Left ventricle myocardium superior (tissue), 1 donor: ENCODE measurements around the gene ZNF333. TPM values are rescaled to one million over a fixed set of nuclear protein-coding genes. Genes with fewer than 3 reads are reported as not detected.
"Not testable (repeated sequence)": the region's sequence is repeated elsewhere in the genome, so short reads cannot be mapped to it uniquely, and the experiment has no call there.

Experiments used
- ATAC-seq: fragments of 200-7000 bp; cut with Tn5 transposase; one replicate; pipeline ENCODE4 v1.9.1; 2020; ENCODE audit warnings: mild to moderate bottlenecking, moderate library complexity
- DNase-seq: peaks from one replicate; pipeline ENCODE4 v3.0.0-alpha.2; 2020
- intact Hi-C: fragments of 100-400 bp; cut with micrococcal nuclease; formaldehyde crosslinking; loops from one replicate; pipeline ENCODE4 v1.11.0; 2022
- total RNA-seq: library from RNA; stranded (reverse); fragmentation: NEBNext Ultra II Directional; extraction: Animal tissue kit (Norgen Biotek cat#: 25700); gene quantifications from one replicate; pipeline ENCODE4 v1.2.1, GENCODE V29; 2021
- donor health status: DM: no; HTN: yes; CAD: no; lungs with severe emphysema.

ZNF333 gene
- total RNA-seq, 1 donor from 2014 or later, result 7.3 TPM

DNA sequence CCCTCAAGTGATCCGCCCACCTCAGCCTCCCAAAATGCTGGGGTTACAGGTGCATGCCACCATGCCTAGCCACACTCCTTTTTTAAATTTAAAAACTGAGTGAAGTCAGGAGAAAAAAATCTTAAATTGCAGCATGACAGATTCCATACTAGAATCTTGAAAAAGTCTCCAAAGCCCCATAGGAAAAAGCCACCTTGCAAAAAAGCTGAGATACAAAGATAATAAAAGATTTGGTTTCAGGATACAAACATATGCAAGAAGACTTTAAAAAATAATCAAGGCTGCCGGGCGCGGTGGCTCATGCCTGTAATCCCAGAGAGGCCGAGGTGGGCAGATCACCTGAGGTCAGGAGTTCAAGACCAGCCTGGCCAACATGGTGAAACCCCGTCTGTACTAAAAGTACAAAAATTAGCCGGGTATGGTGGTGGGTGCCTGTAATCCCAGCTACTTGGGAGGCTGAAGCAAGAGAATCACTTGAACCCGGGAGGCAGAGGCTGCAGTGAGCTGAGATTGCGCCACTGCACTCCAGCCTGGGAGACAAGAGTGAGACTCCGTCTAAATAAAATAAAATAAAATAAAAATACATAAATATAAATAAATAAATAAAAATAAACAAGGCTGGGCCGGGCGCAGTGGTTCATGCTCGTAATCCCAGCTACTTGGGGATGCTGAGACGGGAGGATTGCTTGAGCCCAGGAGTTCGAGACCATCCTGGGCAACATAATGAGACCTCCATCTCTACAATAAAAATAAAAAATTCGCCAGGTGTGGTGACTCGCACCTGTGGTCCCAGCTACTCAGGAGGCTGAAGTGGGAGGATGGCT lies 92.1 kb downstream of the ZNF333 start:
- ATAC-seq, intact Hi-C loops, DNase-seq: not testable (repeated sequence)

- intact Hi-C loops, result no loop called here
- no peak for DNase-seq
Measured at GRCh38 chr19:14782626-14783409, 93.0 kb downstream of the ZNF333 start.

More at GRCh38 chr19:14782626-14783409, 93.0 kb downstream of the ZNF333 start:
- no peak for ATAC-seq

Other genes with a start within 250 kb of the ZNF333 start
- gene PTGER1, start 214.7 kb upstream of the ZNF333 start, total RNA-seq, result not detected
- gene GIPC1, start 193.9 kb upstream of the ZNF333 start, total RNA-seq, result 55.9 TPM
- 47.9 TPM for gene DNAJB1, start 171.7 kb upstream of the ZNF333 start, total RNA-seq
- 86.4 TPM for gene TECR, start 160.5 kb upstream of the ZNF333 start, total RNA-seq
- 546 TPM for gene NDUFB7, start 118.0 kb upstream of the ZNF333 start, total RNA-seq
- not detected for gene CLEC17A, start 107.0 kb upstream of the ZNF333 start, total RNA-seq
- not detected for gene ADGRE3, start 15.2 kb upstream of the ZNF333 start, total RNA-seq
- gene ADGRE2, start 88.5 kb downstream of the ZNF333 start, total RNA-seq, result 0.72 TPM
- not detected for gene OR7A5, start 145.1 kb downstream of the ZNF333 start, total RNA-seq
- gene OR7C1, start 145.1 kb downstream of the ZNF333 start, total RNA-seq, result not detected
- not detected for gene OR7A10, start 158.9 kb downstream of the ZNF333 start, total RNA-seq
- not detected for gene OR7A17, start 196.1 kb downstream of the ZNF333 start, total RNA-seq